Daoy (cell line): ENCODE results near the gene TCEAL3. TPM values are rescaled to one million over a fixed set of nuclear protein-coding genes. Genes with fewer than 3 reads are reported as not detected.
"Not testable (repeated sequence)": the region's sequence is repeated elsewhere in the genome, so short reads cannot be mapped to it uniquely, and the experiment has no call there.

Experiments used
- DNase-seq: peaks from one replicate; pipeline ENCODE4 v3.0.0-alpha.2; 2015; ENCODE audit warnings: low read depth
- total RNA-seq: library from RNA; depleted of rRNA; stranded (reverse); fragments of >200 nt; shearing (Covaris generic); gene quantifications from 2 replicates; pipeline ENCODE4 v1.2.3, GENCODE V29; 2014; rRNA removed

The TCEAL3 gene, protein sequence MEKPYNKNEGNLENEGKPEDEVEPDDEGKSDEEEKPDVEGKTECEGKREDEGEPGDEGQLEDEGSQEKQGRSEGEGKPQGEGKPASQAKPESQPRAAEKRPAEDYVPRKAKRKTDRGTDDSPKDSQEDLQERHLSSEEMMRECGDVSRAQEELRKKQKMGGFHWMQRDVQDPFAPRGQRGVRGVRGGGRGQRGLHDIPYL
- total RNA-seq, result 4.7 and 16.4 TPM in 2 replicates

DNA sequence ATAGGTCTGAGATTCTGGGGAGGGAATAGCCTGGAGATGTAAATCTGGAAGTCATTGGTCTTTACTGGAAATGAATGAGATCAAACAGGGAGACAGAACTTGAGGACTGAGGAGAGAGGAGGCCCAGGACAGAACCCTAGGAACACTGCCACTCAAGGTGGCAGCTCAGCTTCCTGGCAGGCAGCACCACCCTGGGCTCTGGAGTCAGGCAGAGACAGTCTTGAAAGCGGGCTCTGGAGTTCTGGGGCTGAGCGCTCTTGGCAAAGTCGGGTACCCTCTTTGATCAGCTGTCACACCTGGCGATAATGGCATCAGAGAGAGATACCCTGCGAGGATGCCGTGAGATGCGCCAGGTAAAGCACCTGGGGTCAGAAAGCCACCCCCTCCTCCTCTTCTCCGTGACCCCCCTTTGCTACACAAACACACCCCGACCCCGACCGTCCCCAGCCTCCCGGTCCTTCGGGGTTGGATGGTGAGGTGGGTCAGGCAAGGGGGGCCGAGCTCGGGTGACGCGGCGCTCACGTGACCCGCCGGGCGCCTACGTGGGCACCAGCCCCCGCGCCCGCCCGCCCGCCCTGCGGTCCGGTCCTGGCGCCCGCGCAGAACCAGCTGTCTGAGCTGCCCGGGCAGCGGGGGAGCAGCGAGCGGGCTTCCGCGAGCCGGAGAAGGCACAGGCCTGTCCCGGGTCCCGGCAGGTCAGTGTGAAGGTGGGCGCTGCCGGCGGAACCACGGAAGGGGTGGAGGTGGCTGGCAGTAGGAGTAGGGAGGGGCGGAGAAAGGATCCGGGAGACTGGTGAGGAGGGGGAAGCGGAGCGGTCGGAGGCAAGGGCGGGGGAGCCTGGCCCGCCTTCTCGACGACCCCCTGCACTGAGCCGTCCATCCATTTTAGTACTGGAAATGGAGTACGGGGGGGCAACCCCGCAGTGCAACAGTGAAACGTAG lies at the start of gene TCEAL3:
TSS of gene TCEAL3 (plus strand) at position 600 of the 942 bp plus-strand sequence. CDS start 1,102 bp downstream, outside the sequence.
- DNase-seq, result peak; percentile 47

DNA sequence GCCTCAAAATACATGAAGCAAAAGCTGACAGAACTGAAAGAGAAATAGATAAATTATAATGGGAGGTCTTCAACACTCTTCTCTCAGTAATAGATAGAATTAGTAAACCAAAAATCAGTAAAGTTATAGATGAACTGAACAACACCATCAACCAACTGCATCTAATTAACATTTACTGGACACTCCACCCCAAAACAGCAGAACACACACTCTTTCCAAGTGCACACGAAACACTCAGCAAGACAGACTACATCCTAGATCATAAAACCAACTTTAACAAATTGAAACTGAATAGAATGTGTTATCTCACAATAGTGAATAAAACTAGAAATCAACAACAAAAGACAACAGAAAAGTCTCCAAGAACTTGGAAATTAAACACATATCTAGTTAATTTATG lies 47.5 kb upstream of the TCEAL3 start:
- DNase-seq, result no peak

DNA sequence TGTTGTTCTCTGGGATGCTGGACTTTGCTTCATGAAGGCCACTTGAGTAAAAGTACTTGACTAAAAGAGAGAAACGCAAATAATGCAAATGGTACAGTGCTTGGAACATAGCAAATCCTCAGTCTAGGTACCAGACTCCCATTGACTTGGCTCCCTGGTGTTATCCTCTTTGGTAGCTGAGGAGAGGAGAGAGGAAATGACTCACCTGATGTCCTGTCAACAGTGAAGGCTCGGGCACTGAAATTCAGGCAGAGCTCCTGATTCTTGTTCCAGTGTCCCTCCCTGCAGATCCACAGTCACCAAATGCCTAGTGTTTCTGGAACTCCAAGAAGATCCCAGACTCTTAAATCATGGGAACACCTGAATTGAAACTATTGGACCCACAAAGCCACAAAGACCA lies 45.0 kb upstream of the TCEAL3 start:
- peak; percentile 21 for DNase-seq

DNA sequence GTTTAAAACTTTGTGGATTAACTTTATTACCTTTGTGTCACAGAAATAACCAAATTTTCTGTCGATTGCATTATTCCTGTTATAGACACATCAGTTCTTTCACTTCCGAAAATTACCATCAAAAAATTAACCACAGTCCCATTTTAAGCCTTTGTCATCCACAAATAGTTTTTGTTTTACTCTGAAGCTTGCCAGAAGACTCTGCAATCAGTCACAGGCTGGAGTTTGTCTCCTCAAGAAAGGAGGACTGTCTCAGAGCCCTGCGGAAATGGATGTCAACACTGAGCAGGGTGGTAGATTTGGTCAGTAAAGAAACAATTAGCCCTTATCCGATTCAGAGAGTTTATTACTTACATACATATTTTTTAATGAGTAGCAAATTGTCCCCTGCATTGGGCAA lies 42.6 kb upstream of the TCEAL3 start:
- DNase-seq, result no peak

DNA sequence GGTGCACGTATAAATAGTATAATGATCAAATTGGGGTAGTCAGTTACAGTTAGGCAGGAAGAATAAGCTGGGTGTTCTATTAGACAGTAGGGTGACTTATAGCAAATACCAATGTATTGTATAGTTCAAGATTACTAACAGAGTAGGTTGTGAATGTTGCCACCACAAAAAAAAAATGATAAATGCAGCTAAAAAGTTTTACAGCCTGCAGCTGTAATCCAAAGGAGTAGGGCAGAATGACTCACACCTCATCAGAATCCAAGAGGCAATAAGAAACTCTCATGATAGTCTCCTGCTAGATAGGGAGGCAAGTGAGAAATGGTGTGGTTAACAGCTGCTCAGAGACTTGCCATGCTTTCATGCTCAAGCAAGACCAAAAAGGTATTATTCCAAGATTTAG lies 42.0 kb upstream of the TCEAL3 start:
- DNase-seq, result peak; percentile 20

DNA sequence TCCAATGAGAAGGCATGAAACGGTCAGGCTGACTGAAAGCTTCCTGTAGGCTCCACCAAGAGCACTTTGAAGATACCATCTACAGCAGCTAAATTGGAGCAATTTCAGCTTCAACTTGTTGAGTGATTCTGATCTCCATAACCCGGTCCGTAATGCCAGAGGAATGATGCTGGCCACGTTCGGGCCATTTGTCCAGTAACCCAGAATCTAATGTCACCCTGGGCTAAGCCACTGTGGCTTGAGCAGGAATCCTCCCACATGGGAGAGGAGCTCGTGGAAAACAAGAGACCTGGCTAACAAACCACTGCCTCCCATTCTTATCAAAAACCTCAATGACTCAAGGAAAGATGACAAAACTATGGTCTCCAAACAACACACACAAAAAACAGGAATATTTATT lies 36.6 kb upstream of the TCEAL3 start:
- no peak for DNase-seq

DNA sequence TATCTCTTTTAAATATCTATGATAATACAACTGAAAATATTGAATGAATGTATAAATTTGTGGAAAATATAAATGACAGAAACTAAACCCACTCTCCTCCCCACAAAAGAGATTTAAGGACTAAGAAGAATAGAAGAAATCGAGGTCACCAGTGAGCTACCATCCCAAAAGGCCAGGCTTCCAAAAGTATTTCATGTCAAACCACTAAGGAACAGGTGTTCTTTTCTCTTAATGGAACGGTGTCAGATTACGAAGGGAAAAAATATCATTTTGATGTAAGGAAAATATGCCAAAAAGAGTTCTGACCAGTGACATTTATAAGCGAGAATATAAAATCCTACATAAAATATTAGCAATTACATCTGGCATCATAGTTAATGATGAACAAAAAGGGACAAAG lies 36.0 kb upstream of the TCEAL3 start:
- DNase-seq, result no peak

DNA sequence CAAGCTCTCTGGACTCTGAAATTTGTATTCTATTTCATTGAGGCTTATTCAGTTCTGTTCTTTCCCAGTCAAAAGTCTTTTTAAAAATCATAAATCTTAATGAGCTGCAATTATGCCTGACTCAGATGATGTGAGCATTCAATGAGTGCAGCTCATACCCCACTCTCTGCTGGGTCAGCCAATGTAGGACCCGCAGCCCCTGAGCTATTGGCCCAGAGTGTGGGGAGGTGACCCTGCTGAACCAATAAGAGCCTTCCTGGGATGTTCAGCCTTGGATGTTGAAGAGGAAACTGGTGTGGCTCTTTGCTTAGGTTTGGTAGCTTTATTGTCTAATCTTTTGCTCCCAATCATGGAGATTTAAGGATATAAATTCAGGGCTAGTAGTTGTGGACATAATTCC lies 34.6 kb upstream of the TCEAL3 start:
- no peak for DNase-seq

DNA sequence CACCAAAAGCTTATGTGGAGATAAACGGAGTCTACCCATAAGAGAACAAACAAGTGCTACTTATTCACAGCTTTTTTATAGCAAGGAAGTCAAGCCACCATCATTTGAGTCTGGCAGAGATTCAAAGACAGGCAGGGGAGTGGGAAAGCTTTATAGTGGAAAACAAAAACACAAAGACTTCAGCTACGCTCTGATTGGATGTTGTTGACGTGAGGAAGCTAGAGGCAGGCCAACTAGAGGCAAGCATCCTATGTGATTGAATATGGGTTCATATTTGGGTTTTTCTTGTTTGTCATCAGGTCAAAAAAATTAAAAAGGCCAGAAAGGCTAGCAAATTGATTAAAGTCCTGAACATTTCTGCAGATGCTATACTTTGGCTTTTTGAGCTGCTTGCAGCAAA lies 23.2 kb upstream of the TCEAL3 start:
- no peak for DNase-seq

DNA sequence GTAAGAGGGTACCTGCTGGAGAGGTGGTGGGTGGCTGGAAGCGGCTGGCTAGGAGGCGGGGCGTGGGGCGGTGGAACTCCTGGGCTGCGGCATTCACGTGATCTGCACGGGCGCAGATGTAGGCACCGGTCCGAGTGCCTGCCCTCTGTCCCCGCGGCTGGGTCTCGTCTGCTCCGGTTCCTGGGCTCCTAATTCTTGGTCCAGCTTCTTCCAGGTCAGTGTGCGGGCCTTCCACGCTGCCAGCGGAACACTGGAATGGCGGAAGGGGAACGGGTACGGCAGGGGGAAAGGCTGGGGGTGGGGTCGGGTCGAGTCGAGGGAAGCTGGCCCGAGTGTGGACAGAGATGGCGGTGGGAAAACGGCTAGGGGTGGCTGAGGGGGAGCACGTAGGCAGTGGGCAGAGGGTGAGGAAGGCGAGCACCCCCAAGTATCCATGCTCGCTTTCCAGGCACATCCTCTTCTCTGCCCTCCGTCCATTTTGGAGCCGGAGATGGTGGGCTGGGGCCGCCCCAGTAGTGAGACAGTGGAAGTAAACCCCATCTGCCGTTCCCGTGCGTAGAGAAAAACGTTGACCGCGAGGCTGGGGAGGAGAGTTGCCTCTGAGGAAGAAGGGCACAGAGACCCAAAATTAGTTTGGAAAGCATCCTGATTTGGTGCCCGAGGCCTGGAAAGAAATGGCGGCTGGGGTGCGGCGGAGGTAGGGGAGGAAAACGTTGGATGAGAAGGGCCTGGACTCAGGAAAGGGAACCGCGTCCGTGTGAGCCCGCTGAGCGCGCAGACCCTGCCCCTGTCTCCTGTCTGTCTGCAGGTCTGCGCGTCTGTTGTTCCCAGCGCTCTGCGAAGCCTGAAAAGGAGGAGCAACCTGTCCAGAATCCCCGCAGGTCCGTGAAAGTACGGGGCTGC lies 22.1 kb upstream of the TCEAL3 start, which contains the start of gene TCEAL4:
TSS of gene TCEAL4 (plus strand) at position 105 of the 903 bp plus-strand sequence. CDS start 1,161 bp downstream, outside the sequence.
- peak; percentile 48 for DNase-seq

DNA sequence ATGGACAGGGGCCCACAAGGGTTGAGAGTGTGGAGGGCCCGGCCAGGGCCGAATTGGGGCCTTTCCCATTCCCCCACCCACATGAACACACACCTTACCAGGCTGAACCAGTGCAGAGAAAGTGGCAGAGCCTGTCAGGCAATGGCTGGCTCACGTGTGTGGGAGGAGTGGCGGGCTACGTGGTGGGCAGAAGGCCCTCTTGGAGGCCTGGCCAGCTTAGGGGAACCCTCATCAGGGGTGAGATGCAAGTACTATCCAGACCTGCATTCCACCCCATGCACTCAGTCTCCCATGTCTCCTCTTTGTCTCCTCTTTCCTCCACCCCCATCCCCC lies 21.5 kb upstream of the TCEAL3 start:
- DNase-seq, result no peak

DNA sequence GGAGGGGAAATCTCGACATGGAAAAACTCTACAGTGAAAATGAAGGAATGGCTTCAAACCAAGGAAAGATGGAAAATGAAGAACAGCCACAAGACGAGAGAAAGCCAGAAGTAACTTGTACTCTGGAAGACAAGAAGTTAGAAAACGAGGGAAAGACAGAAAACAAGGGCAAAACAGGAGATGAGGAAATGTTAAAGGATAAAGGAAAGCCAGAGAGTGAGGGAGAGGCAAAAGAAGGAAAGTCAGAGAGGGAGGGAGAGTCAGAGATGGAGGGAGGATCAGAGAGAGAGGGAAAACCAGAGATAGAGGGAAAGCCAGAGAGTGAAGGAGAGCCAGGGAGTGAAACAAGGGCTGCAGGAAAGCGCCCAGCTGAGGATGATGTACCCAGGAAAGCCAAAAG lies 21.1 kb upstream of the TCEAL3 start:
- no peak for DNase-seq

DNA sequence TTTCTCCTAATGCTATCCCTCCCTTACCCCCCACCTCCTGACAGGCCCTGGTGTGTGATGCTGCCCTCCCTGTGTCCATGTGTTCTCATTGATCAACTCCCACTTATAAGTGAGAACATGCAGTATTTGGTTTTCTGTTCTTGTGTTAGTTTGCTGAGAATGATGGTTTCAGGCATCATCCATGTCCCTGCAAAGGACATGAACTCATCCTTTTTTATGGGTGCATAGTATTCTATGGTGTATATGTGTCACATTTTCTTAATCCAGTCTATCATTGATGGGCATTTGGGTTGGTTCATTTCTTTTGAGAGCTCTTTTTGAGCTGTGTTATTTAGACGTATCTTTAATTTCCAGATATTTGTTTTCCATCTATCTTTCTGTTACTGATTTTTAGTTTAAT lies 15.5 kb upstream of the TCEAL3 start:
- DNase-seq, result not testable (repeated sequence)

DNA sequence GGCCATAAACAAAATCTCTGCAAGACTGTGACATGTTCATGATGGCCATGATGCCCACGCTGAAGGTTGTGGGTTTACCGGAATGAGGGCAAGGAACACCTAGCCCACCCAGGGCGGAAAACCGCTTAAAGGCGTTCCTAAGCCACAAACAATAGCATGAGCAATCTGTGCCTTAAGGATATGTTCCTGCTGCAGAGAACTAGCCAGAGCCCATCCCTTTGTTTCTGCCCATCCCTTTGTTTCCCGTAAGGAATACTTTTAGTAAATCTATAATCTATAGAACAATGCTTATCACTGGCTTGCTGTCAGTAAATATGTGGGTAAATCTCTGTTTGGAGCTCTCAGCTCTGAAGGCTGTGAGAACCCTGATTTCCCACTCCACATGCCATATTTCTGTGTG lies 12.6 kb upstream of the TCEAL3 start:
- DNase-seq, result not testable (repeated sequence)

DNA sequence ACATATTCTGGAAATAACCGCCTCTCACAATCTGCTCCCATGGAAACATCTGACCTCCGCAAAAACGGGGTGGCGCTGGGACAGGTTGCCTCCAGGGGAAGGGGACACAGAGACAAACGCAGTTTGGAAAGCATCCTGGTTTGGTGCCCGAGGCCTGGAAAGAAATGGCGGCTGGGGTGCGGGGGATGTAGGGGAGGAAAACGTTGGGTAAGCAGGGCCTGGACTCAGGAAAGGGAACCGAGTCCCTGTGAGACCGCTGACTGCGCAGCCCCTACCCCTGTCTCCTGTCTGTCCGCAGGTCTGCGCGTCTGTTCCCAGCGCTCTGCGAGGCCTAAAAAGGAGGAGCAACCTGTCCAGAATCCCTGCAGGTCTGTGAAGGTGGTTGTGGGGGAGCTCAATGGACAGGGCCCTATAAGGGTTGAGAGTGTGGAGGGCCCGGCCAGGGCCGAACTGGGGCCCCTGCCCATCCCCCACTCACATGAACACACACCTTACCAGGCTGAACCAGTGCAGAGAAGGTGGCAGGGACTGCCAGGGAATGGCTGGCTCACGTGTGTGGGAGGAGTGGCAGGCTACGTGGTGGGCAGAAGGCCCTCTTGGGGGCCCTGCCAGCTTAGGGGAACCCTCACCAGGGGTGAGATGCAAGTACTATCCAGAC lies 672 bp downstream of the TCEAL3 start:
- DNase-seq, result no peak

DNA sequence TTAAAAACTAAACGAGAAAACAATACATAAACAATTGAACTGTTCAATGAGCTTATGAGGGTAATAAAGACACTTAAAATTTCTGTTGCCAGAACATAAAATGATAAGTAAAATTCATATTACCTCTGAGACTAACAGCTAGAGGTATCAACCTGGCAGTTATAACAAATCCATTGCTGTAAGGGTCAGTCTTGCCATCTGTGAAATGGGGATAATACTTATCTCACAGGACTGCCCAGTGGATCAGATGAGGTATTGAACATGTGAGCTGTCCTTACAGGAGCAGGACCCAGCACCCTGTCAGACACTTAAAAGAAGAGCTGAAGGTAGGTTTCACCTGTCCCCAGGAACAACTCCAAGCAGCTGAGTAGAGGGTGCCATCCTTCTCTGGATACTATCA lies 2.5 kb downstream of the TCEAL3 start:
- DNase-seq, result no peak

DNA sequence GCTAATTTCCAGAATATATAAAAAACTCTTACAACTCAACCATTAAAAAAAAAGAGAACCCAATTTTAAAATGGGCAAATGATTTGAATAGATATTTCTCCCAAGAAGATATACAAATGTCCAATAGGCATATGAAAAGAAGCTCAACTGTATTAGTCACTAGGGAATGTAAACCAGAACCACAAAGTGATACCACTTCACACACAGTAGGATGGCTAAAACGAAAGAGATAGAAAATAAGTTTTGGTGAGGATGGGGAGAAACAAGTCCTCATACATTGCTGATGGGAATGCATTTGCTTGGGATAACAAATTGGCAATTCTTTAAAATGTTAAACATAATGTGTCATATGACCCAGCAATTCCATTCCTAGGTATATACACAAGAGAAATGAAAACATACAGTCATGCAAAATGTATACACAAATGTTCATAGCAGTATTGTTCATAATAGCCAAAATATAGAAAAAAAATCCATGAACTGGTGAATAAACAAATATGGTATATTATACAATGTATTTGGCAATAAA lies 5.7 kb downstream of the TCEAL3 start:
- no peak for DNase-seq

DNA sequence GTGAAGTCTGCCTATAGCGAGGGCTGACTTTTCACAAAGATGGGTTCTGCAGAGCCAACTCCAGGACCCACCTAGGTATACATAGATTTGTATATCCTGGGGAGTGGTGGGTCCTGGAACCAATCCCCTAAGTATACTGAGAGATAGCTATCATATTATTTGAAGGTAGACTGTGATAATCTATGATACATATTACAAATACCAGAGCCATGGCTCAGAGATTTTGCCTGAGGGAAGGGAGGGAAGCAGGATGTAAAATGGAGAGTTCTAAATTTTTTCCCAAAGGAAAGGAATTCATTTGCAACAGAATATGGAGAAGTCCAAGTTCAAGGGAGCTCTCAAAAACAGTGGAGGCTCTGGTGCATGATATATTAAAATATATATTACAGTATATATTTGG lies 7.2 kb downstream of the TCEAL3 start:
- DNase-seq, result peak; percentile 24

DNA sequence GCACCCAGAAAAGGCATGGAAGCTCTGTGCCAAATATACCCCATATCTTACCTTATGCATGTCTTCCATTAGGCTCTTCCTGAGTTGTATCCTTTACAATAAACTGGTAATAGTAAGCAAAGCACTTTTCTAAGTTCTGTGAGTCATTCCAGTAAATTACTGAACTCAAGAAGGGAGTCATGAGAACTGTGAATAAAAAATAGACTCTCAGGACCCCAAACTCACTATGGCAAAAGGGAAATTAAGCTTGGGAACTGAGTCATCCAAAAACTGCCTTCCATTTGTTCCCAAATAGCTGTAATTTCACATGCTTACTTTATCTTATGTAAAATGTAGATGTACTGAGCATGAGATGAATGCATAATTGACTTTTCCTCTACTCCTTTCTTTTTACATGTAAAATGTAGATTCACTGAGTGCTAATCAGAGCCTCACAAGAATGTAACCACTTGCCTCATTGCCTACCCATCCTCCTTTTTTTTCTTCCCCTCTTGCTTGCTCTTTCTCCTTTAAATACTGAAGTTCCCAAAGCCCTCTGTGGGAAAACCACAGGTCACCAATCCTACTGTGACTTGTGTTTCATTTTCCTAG lies 8.1 kb downstream of the TCEAL3 start:
- peak; percentile 3 for DNase-seq

DNA sequence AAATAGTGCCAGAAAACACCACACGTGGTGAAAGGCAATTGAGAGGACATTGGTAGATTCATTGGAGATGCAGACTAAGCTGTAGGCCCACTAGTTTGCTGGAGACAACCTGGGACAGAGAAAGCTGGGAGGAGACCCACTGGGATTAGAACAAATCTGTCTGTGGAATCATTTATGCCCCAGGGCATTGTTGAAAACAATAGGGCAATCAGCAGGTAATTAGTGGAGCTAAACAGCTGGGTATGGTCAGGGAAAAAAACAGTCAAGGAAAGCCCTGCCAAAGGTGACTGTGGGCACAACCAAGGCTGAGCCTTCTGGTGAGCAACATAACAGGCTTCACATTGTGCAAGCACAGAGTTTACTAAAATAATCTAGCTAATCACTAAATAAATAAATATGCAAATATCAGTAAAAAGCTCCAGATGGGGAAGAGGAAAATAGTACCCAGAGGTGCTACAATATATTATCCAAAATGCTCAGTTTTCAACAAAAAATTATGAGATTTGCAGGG lies 9.0 kb downstream of the TCEAL3 start:
- no peak for DNase-seq

DNA sequence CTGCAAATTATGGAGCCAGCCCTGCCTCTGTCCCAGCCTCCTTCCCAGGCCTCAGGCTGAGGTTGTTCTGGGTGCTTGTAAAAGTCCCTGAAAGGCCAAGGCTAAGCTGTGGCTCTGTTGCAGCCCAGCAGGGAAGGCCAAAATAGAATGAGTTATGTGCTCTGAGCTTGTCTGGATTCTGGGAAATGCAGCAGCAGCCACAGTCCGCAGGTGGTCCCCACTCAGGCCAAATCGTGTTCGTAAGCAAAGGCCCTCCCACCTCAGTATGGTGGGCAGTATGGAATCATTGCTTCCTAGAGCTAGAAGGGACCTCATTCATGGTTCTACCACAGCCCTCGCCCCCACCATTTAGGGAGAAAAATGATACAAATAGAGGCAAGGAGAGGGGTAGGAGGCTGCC lies 16.3 kb downstream of the TCEAL3 start:
- DNase-seq, result no peak
